ENCODE data around the gene FCGBP. TPM values are rescaled to one million over a fixed set of nuclear protein-coding genes. Genes with fewer than 3 reads are reported as not detected.

The FCGBP gene
- polyA plus RNA-seq, 1 donor (not counting 4 experiments of a cell fraction or from before 2014, with no cell fraction given): 0.10 TPM

- TF ChIP-seq EZH2 (IDR thresholded peaks at IDR 0.05; ENCODE audit: low read length): no peak
- no peak for TF ChIP-seq CTCF (optimal IDR thresholded peaks at IDR 0.05 in 1 of 3, IDR thresholded peaks at IDR 0.05 in 1 of 3, conservative IDR thresholded peaks at IDR 0.05 in 1 of 3; ENCODE audit: extremely low read depth in 1 of 3, insufficient read depth in 2 of 3, low read length in 3 of 3)
- dilution Hi-C loops (cut with MboI; ENCODE audit: extremely low pct_ligation_motif_present, low sequenced_read_pairs): no loop called here
- H3K27ac ChIP-seq (ENCODE audit: control insufficient read depth, insufficient read depth, low read length): no peak overlapping the region
- no peaks in the 10 kb centered on the region for H3K27me3 ChIP-seq (ENCODE audit: control insufficient read depth, extremely low read depth, insufficient read depth, low read length)
- no peak for DNase-seq (ENCODE audit: low read depth, low spot score)
- no peaks in the 10 kb centered on the region for H4K20me1 ChIP-seq (ENCODE audit: control insufficient read depth, extremely low read depth, insufficient read depth, low read length)
- H3K9me3 ChIP-seq (ENCODE audit: control insufficient read depth, low read depth, low read length): no peaks in the 10 kb centered on the region
- FAIRE-seq: no peak
- no peaks in the 10 kb centered on the region for H3K4me1 ChIP-seq (ENCODE audit: control insufficient read depth, extremely low read depth, insufficient read depth, low read length)
- H2AFZ ChIP-seq (ENCODE audit: control insufficient read depth, low read length): no peak overlapping the region
- no peak overlapping the region for H3K9ac ChIP-seq (ENCODE audit: control insufficient read depth, extremely low read depth, insufficient read depth, low read length)
- H3K4me2 ChIP-seq (ENCODE audit: control insufficient read depth, extremely low read depth, insufficient read depth, low read depth, low read length): no peak overlapping the region
- no peaks in the 10 kb centered on the region for H3K9me1 ChIP-seq (ENCODE audit: control insufficient read depth, extremely low read depth, insufficient read depth, low read length)
- no peaks in the 10 kb centered on the region for H3K79me2 ChIP-seq (ENCODE audit: control insufficient read depth, insufficient read depth, low read length)
- H3K36me3 ChIP-seq (ENCODE audit: control insufficient read depth in 2 of 2, extremely low read depth in 1 of 2, insufficient read depth in 2 of 2, low read length in 2 of 2): no peaks in the 10 kb centered on the region
- H3K4me3 ChIP-seq (ENCODE audit: control insufficient read depth in 2 of 3, extremely low read depth in 1 of 3, insufficient read depth in 2 of 3, low read depth in 1 of 3, low read length in 3 of 3): no peak overlapping the region
Observed at GRCh38 chr19:39908803-39909202, 25.6 kb downstream of the FCGBP start.

DNA sequence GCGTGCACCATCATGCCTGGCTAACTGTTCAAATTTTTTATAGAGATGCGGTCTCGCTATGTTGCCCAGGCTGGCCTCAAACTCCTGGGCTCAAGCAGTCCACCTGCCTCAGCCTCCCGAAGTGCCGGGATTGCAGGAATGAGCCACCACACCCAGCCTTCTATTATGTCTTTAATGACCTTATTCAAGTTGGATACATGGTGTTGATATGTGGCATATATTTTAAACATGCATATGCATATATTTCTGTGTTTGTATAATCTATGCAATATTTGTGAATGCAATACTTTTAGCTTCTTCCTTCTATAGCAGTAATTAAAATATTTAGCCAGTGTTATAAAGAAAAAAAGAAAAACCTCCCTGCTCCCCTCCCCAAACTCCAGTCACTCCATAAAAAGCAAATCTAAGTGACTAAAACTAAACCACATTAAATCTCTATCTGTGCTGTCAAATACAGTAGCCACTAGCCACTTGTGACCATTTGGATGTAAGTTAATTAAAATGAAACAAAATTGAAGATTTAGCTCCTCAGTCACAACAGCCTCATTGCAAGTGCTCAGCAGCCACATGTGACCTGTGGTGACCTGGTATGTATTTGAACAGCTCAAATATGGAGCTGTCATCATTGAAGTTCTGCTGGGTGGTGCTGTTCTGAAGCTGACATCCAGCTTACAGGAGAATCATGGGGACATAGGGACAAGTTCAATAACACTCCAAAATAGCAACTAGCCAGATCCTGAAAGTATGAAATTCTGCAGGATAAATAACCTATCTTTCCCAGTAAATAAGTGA, 27.4 kb downstream of the FCGBP start:
- H3K9me1 ChIP-seq (ENCODE audit: control insufficient read depth, extremely low read depth, insufficient read depth, low read length): no peaks in the 10 kb centered on the region
- TF ChIP-seq EZH2 (IDR thresholded peaks at IDR 0.05; ENCODE audit: low read length) (no peak), CTCF (optimal IDR thresholded peaks at IDR 0.05 in 1 of 3, IDR thresholded peaks at IDR 0.05 in 1 of 3, conservative IDR thresholded peaks at IDR 0.05 in 1 of 3; ENCODE audit: extremely low read depth in 1 of 3, insufficient read depth in 2 of 3, low read length in 3 of 3) (no peak)
- no peaks in the 10 kb centered on the region for H3K79me2 ChIP-seq (ENCODE audit: control insufficient read depth, insufficient read depth, low read length)
- no peak overlapping the region for H3K9ac ChIP-seq (ENCODE audit: control insufficient read depth, extremely low read depth, insufficient read depth, low read length)
- H3K27me3 ChIP-seq (ENCODE audit: control insufficient read depth, extremely low read depth, insufficient read depth, low read length): no peaks in the 10 kb centered on the region
- no peak for DNase-seq (ENCODE audit: low read depth, low spot score)
- no peaks in the 10 kb centered on the region for H3K4me1 ChIP-seq (ENCODE audit: control insufficient read depth, extremely low read depth, insufficient read depth, low read length)
- no peaks in the 10 kb centered on the region for H3K36me3 ChIP-seq (ENCODE audit: control insufficient read depth in 2 of 2, extremely low read depth in 1 of 2, insufficient read depth in 2 of 2, low read length in 2 of 2)
- FAIRE-seq: no peak
- H2AFZ ChIP-seq (ENCODE audit: control insufficient read depth, low read length): no peak overlapping the region
- dilution Hi-C loops (cut with MboI; ENCODE audit: extremely low pct_ligation_motif_present, low sequenced_read_pairs): no loop called here
- no peaks in the 10 kb centered on the region for H4K20me1 ChIP-seq (ENCODE audit: control insufficient read depth, extremely low read depth, insufficient read depth, low read length)
- H3K4me2 ChIP-seq (ENCODE audit: control insufficient read depth, extremely low read depth, insufficient read depth, low read depth, low read length): no peak overlapping the region
- H3K27ac ChIP-seq (ENCODE audit: control insufficient read depth, insufficient read depth, low read length): no peak overlapping the region
- no peak overlapping the region for H3K4me3 ChIP-seq (ENCODE audit: control insufficient read depth in 2 of 3, extremely low read depth in 1 of 3, insufficient read depth in 2 of 3, low read depth in 1 of 3, low read length in 3 of 3)
- H3K9me3 ChIP-seq (ENCODE audit: control insufficient read depth, low read depth, low read length): no peaks in the 10 kb centered on the region

Measured in keratinocyte (primary cell).